WTC11 (cell line): ENCODE measurements around the gene RREB1. TPM values are rescaled to one million over a fixed set of nuclear protein-coding genes. Genes with fewer than 3 reads are reported as not detected.

Source experiments
- ATAC-seq: fragments of 200-7000 bp; cut with Tn5 transposase; 2 replicates; pipeline ENCODE4 v1.10.0; 2021; ENCODE audit warnings: mild to moderate bottlenecking, moderate library complexity
- CTCF ChIA-PET: fragments of 300-600 bp; sonication (Branson Sonifier 250); formaldehyde crosslinking; loops from one replicate; lab custom pipeline; 2021; ENCODE audit warnings: antibody characterized with exemption; lab: Charles Lee
- POLR2A ChIA-PET: fragments of 350-600 bp; sonication (Branson Sonifier 250); formaldehyde crosslinking; loops from one replicate; lab custom pipeline; 2021; ENCODE audit warnings: antibody characterized with exemption; lab: Charles Lee
- DNase-seq: peaks from one replicate; pipeline ENCODE4 v3.0.0; 2021; ENCODE audit warnings: low spot score
- H3K27ac Mint-ChIP-seq: 2 replicates; pipeline ENCODE4 v1.8.0; 2021; ENCODE audit warnings: mixed read lengths
- H3K27me3 Mint-ChIP-seq: 2 replicates; pipeline ENCODE4 v1.8.0; 2021; ENCODE audit warnings: low read depth, mild to moderate bottlenecking, moderate library complexity, mixed read lengths
- H3K36me3 Mint-ChIP-seq: 2 replicates; pipeline ENCODE4 v1.8.0; 2021; ENCODE audit warnings: mixed read lengths
- H3K4me1 Mint-ChIP-seq: 2 replicates; pipeline ENCODE4 v1.8.0; 2022; ENCODE audit warnings: mixed read lengths
- H3K4me3 Mint-ChIP-seq: 2 replicates; pipeline ENCODE4 v1.8.0; 2021; ENCODE audit warnings: mild to moderate bottlenecking, moderate library complexity, mixed read lengths
- H3K9me3 Mint-ChIP-seq: 2 replicates; pipeline ENCODE4 v1.8.0; 2021; ENCODE audit warnings: mixed read lengths
- CBFB ChIP-seq: sonication (generic); formaldehyde crosslinking; IDR thresholded peaks from 2 replicates; pipeline ENCODE4 v1.8.1; 2022; ENCODE audit warnings: mild to moderate bottlenecking, low read depth, missing genetic modification reagents
- CREM ChIP-seq: sonication (generic); formaldehyde crosslinking; IDR thresholded peaks from 2 replicates; pipeline ENCODE4 v1.8.1; 2022; ENCODE audit warnings: mild to moderate bottlenecking, missing genetic modification reagents, moderate library complexity
- ETV6 ChIP-seq: sonication (generic); formaldehyde crosslinking; IDR thresholded peaks from 2 replicates; pipeline ENCODE4 v1.8.1; 2022; ENCODE audit warnings: mild to moderate bottlenecking, missing genetic modification reagents
- FOXJ3 ChIP-seq: sonication (generic); formaldehyde crosslinking; IDR thresholded peaks from 2 replicates; pipeline ENCODE4 v1.9.0; 2021; ENCODE audit warnings: missing genetic modification reagents, mild to moderate bottlenecking, borderline replicate concordance
- FOXK1 ChIP-seq: sonication (generic); formaldehyde crosslinking; IDR thresholded peaks from 2 replicates; pipeline ENCODE4 v1.8.0; 2022; ENCODE audit warnings: mild to moderate bottlenecking, moderate library complexity, missing genetic modification reagents
- FOXP1 ChIP-seq: sonication (generic); formaldehyde crosslinking; IDR thresholded peaks from 2 replicates; pipeline ENCODE4 v1.8.0; 2022; ENCODE audit warnings: missing genetic modification reagents, mild to moderate bottlenecking, moderate library complexity, borderline replicate concordance
- IRF2 ChIP-seq: sonication (generic); formaldehyde crosslinking; IDR thresholded peaks from 2 replicates; pipeline ENCODE4 v1.8.0; 2022; ENCODE audit warnings: low read depth, missing genetic modification reagents, borderline replicate concordance
- JUN ChIP-seq: sonication (generic); formaldehyde crosslinking; IDR thresholded peaks from 2 replicates; pipeline ENCODE4 v1.8.0; 2023; ENCODE audit warnings: mild to moderate bottlenecking, missing genetic modification reagents
- KAT7 ChIP-seq: sonication (generic); formaldehyde crosslinking; IDR thresholded peaks from 2 replicates; pipeline ENCODE4 v1.8.1; 2023; ENCODE audit warnings: missing genetic modification reagents, mild to moderate bottlenecking, borderline replicate concordance
- NFYB ChIP-seq: sonication (generic); formaldehyde crosslinking; conservative IDR thresholded peaks from 2 replicates; pipeline ENCODE4 v1.8.0; 2022; ENCODE audit warnings: low read depth, missing genetic modification reagents
- NR2C2 ChIP-seq: sonication (generic); formaldehyde crosslinking; IDR thresholded peaks from 2 replicates; pipeline ENCODE4 v1.8.0; 2022; ENCODE audit warnings: mild to moderate bottlenecking, missing genetic modification reagents
- NR3C1 ChIP-seq: sonication (generic); formaldehyde crosslinking; conservative IDR thresholded peaks from 2 replicates; pipeline ENCODE4 v1.8.1; 2023; ENCODE audit warnings: low read depth, mild to moderate bottlenecking, missing genetic modification reagents
- PRRX2 ChIP-seq: fragments of 250-450 bp; sonication (Bioruptor Pico); IDR thresholded peaks from 2 replicates; pipeline ENCODE4 v1.8.0; 2021; ENCODE audit warnings: mild to moderate bottlenecking
- RORB ChIP-seq: fragments of 250-450 bp; sonication (Bioruptor Pico); IDR thresholded peaks from 2 replicates; pipeline ENCODE4 v1.9.0; 2021; ENCODE audit warnings: mild to moderate bottlenecking
- SMAD3 ChIP-seq: sonication (generic); formaldehyde crosslinking; IDR thresholded peaks from 2 replicates; pipeline ENCODE4 v1.8.0; 2022; ENCODE audit warnings: missing genetic modification reagents, mild to moderate bottlenecking, borderline replicate concordance
- SMAD4 ChIP-seq: sonication (generic); formaldehyde crosslinking; IDR thresholded peaks from 2 replicates; pipeline ENCODE4 v1.8.0; 2022; ENCODE audit warnings: mild to moderate bottlenecking, missing genetic modification reagents
- SP1 ChIP-seq: sonication (generic); formaldehyde crosslinking; conservative IDR thresholded peaks from 2 replicates; pipeline ENCODE4 v1.8.1; 2022; ENCODE audit warnings: missing genetic modification reagents
- TCF7 ChIP-seq: sonication (generic); formaldehyde crosslinking; IDR thresholded peaks from 2 replicates; pipeline ENCODE4 v1.8.0; 2022; ENCODE audit warnings: mild to moderate bottlenecking, low read depth, missing genetic modification reagents, moderate library complexity
- ZNF121 ChIP-seq: sonication (generic); formaldehyde crosslinking; IDR thresholded peaks from 2 replicates; pipeline ENCODE4 v1.8.0; 2023; ENCODE audit warnings: missing genetic modification reagents
- ZNF138 ChIP-seq: sonication (generic); formaldehyde crosslinking; conservative IDR thresholded peaks from 2 replicates; pipeline ENCODE4 v1.8.1; 2022; ENCODE audit warnings: mild to moderate bottlenecking, moderate library complexity, missing genetic modification reagents
- ZNF396 ChIP-seq: fragments of 250-450 bp; sonication (Bioruptor Pico); IDR thresholded peaks from 2 replicates; pipeline ENCODE4 v1.8.0; 2021; ENCODE audit warnings: mild to moderate bottlenecking, moderate library complexity, borderline replicate concordance
- ZNF423 ChIP-seq: fragments of 250-450 bp; sonication (Bioruptor Pico); IDR thresholded peaks from 2 replicates; pipeline ENCODE4 v2.1.2; 2022; ENCODE audit warnings: mild to moderate bottlenecking, moderate library complexity
- total RNA-seq: library from RNA; stranded (reverse); gene quantifications from 3 replicates; pipeline ENCODE4 v1.2.3, GENCODE V29; 2021
- TF ChIP-seq, protein P1 (sequence below): sonication (generic); formaldehyde crosslinking; IDR thresholded peaks from 2 replicates; pipeline ENCODE4 v1.8.1; 2023; ENCODE audit warnings: mild to moderate bottlenecking, missing genetic modification reagents, moderate library complexity
- TF ChIP-seq, protein P2 (sequence below): sonication (generic); formaldehyde crosslinking; IDR thresholded peaks from 2 replicates; pipeline ENCODE4 v1.8.1; 2022; ENCODE audit warnings: low read depth, missing genetic modification reagents, borderline replicate concordance
- TF ChIP-seq, protein P3 (sequence below): sonication (generic); formaldehyde crosslinking; IDR thresholded peaks from 2 replicates; pipeline ENCODE4 v1.8.0; 2022; ENCODE audit warnings: mild to moderate bottlenecking, missing genetic modification reagents
- TF ChIP-seq, protein P4 (sequence below): sonication (generic); formaldehyde crosslinking; IDR thresholded peaks from 2 replicates; pipeline ENCODE4 v1.8.1; 2023; ENCODE audit warnings: mild to moderate bottlenecking, missing genetic modification reagents
- TF ChIP-seq, protein P5 (sequence below): sonication (generic); formaldehyde crosslinking; conservative IDR thresholded peaks from 2 replicates; pipeline ENCODE4 v1.8.1; 2022; ENCODE audit warnings: mild to moderate bottlenecking, missing genetic modification reagents
- TF ChIP-seq, protein P6 (sequence below): sonication (generic); formaldehyde crosslinking; IDR thresholded peaks from 2 replicates; pipeline ENCODE4 v1.8.1; 2022; ENCODE audit warnings: mild to moderate bottlenecking, moderate library complexity, missing genetic modification reagents

RREB1 gene
- total RNA-seq, 1 experiment from 2014 or later, result 38.5 TPM

DNA sequence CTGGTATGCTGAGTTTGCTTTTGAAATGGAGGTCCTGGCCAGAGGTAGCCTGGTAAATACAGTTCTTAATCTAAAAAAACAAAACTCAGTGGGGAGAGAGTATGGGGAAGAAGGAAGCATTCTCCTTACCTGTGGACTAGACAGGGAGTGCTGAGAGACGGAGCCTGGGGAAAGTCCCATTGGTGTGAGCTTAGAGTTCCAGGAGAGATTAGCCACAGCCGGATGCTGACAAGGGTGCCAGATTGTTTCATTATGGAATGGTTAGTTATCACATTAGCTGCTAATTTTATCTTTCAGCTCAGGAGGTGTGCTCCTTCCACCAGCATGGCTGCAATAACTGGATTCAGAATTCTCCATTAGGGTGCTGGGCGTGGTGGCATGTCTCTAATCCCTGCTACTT, 75.9 kb downstream of the RREB1 start (continued):
- TF ChIP-seq, protein P1, sequence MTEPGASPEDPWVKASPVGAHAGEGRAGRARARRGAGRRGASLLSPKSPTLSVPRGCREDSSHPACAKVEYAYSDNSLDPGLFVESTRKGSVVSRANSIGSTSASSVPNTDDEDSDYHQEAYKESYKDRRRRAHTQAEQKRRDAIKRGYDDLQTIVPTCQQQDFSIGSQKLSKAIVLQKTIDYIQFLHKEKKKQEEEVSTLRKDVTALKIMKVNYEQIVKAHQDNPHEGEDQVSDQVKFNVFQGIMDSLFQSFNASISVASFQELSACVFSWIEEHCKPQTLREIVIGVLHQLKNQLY (CRISPR knock-in tag), result no peak

DNA sequence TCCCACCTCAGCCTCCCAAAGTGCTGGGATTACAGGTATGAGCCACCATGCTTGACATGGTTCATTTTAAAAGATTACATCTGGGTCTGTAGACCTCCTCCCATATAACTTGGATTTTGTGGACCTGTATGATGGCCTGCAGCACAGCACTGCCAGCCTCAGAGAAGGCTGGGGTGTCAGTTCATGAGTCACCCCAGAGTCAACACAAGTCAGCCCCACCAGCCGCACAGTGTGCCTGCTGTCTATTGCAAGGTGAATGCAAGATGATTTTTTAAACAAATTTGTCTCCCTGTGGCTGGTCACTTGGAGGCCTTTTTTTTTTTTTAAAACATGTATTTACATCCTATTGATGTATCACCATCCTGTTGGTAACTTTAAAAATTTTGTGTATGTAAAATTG, 76.7 kb downstream of the RREB1 start:
- ChIA-PET POLR2A (no interaction called here), CTCF (no interaction called here)
- H3K27ac Mint-ChIP-seq, result no peak overlapping the region; the same call in 1 of the 2 replicates
- H3K36me3 Mint-ChIP-seq, result peaks cover 61% of the 10 kb centered on the region
- H3K9me3 Mint-ChIP-seq, result no peaks in the 10 kb centered on the region
- no peak for ATAC-seq
- no peaks in the 10 kb centered on the region for H3K27me3 Mint-ChIP-seq
- no peak overlapping the region for H3K4me3 Mint-ChIP-seq
- no peaks in the 10 kb centered on the region for H3K4me1 Mint-ChIP-seq
- TF ChIP-seq CBFB (no peak), ZNF138 (CRISPR knock-in tag) (no peak), SMAD4 (no peak), JUN (no peak), ZNF121 (no peak), PRRX2 (CRISPR knock-in tag) (no peak), FOXP1 (no peak)
- TF ChIP-seq, protein P2, sequence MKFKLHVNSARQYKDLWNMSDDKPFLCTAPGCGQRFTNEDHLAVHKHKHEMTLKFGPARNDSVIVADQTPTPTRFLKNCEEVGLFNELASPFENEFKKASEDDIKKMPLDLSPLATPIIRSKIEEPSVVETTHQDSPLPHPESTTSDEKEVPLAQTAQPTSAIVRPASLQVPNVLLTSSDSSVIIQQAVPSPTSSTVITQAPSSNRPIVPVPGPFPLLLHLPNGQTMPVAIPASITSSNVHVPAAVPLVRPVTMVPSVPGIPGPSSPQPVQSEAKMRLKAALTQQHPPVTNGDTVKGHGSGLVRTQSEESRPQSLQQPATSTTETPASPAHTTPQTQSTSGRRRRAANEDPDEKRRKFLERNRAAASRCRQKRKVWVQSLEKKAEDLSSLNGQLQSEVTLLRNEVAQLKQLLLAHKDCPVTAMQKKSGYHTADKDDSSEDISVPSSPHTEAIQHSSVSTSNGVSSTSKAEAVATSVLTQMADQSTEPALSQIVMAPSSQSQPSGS, result no peak
- TF ChIP-seq, protein P3, sequence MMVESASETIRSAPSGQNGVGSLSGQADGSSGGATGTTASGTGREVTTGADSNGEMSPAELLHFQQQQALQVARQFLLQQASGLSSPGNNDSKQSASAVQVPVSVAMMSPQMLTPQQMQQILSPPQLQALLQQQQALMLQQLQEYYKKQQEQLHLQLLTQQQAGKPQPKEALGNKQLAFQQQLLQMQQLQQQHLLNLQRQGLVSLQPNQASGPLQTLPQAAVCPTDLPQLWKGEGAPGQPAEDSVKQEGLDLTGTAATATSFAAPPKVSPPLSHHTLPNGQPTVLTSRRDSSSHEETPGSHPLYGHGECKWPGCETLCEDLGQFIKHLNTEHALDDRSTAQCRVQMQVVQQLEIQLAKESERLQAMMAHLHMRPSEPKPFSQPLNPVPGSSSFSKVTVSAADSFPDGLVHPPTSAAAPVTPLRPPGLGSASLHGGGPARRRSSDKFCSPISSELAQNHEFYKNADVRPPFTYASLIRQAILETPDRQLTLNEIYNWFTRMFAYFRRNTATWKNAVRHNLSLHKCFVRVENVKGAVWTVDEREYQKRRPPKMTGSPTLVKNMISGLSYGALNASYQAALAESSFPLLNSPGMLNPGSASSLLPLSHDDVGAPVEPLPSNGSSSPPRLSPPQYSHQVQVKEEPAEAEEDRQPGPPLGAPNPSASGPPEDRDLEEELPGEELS, result no peak
- TF ChIP-seq, protein P4, sequence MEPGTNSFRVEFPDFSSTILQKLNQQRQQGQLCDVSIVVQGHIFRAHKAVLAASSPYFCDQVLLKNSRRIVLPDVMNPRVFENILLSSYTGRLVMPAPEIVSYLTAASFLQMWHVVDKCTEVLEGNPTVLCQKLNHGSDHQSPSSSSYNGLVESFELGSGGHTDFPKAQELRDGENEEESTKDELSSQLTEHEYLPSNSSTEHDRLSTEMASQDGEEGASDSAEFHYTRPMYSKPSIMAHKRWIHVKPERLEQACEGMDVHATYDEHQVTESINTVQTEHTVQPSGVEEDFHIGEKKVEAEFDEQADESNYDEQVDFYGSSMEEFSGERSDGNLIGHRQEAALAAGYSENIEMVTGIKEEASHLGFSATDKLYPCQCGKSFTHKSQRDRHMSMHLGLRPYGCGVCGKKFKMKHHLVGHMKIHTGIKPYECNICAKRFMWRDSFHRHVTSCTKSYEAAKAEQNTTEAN (CRISPR knock-in tag), result no peak
- no peak for DNase-seq

DNA sequence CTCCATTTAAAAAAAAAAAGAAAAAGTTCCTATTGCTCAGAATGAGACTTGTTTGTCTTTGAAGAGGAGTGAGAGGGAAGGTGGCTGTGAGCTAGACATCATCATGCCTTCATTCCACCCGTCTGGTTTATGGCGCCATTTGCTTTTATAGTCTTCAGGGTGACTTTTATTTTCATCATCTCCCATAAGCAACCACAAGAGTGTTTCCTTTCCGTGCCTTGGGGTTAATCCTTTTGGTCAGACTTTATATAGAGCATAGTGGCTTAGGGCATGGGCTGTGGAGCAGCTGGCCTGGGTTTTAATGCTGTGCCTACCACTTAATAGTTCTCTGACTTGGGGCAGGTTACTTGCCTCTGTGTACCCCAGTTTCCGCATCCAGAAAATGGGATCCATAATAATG, 77.8 kb downstream of the RREB1 start:
- no peak for ATAC-seq
- DNase-seq, result no peak
- Mint-ChIP-seq H3K9me3 (no peaks in the 10 kb centered on the region), H3K27me3 (no peaks in the 10 kb centered on the region), H3K4me3 (no peak overlapping the region), H3K27ac (no peak overlapping the region), H3K36me3 (peaks cover 67% of the 10 kb centered on the region), H3K4me1 (no peaks in the 10 kb centered on the region)
- TF ChIP-seq KAT7 (no peak), NFYB (CRISPR knock-in tag) (no peak), SMAD4 (no peak), SMAD3 (CRISPR knock-in tag) (no peak), CREM (CRISPR knock-in tag) (no peak), ETV6 (CRISPR knock-in tag) (no peak), FOXJ3 (no peak), RORB (CRISPR knock-in tag) (no peak), ZNF423 (CRISPR knock-in tag) (no peak), IRF2 (no peak), SP1 (CRISPR knock-in tag) (no peak), FOXK1 (CRISPR knock-in tag) (no peak), NR3C1 (CRISPR knock-in tag) (no peak), NR2C2 (CRISPR knock-in tag) (no peak), TCF7 (CRISPR knock-in tag) (no peak), ZNF121 (no peak), ZNF396 (CRISPR knock-in tag) (no peak)
- TF ChIP-seq, protein P5, sequence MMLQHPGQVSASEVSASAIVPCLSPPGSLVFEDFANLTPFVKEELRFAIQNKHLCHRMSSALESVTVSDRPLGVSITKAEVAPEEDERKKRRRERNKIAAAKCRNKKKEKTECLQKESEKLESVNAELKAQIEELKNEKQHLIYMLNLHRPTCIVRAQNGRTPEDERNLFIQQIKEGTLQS (CRISPR knock-in tag), result no peak
- TF ChIP-seq, protein P6, sequence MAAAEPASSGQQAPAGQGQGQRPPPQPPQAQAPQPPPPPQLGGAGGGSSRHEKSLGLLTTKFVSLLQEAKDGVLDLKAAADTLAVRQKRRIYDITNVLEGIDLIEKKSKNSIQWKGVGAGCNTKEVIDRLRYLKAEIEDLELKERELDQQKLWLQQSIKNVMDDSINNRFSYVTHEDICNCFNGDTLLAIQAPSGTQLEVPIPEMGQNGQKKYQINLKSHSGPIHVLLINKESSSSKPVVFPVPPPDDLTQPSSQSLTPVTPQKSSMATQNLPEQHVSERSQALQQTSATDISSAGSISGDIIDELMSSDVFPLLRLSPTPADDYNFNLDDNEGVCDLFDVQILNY (CRISPR knock-in tag), result no peak
- ChIA-PET CTCF (interaction anchor here (1.4 kb wide), 1 partner anchor 61 kb away, joined by 3 read pairs; no protein-coding TSS in a partner anchor), POLR2A (no interaction called here)
